Stimulated activated CD8-positive, alpha-beta memory T cell treated with anti-CD3 and anti-CD28 coated beads, Interleukin-12 subunit alpha, Interleukin-12 subunit beta, amount 100 ng/mL, for 1 hour (primary cell): ENCODE data around the gene CCDC124.
"Not testable (repeated sequence)": the region's sequence is repeated elsewhere in the genome, so short reads cannot be mapped to it uniquely, and the experiment has no call there.

ENCODE experiments used
- DNase-seq: peaks from one replicate; pipeline ENCODE4 v3.0.0-alpha.2; 2020; ENCODE audit warnings: low read depth

CCDC124 gene

GRCh38 chr19:17986569-17986968, 53.8 kb downstream of the CCDC124 start:
- not testable (repeated sequence) for DNase-seq

DNA sequence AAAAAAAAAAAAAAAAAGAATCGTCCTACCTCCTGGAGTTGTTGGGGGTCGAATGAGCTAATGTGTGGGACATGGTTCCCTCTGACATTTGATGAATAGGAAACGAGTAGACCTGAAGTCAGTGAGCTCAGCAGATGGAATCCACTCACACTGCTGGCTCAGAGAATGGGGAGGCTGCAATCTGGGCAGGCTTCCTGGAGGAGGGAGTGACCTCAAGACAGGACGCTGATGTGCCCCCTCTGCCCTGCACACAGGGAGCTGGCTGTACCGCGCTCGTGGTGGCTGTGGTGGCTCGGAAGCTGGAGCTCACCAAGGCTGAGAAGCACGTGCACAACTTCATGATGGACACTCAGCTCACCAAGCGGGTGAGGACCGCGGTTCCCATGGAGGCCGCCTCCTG, 55.3 kb downstream of the CCDC124 start:
- no peak for DNase-seq

DNA sequence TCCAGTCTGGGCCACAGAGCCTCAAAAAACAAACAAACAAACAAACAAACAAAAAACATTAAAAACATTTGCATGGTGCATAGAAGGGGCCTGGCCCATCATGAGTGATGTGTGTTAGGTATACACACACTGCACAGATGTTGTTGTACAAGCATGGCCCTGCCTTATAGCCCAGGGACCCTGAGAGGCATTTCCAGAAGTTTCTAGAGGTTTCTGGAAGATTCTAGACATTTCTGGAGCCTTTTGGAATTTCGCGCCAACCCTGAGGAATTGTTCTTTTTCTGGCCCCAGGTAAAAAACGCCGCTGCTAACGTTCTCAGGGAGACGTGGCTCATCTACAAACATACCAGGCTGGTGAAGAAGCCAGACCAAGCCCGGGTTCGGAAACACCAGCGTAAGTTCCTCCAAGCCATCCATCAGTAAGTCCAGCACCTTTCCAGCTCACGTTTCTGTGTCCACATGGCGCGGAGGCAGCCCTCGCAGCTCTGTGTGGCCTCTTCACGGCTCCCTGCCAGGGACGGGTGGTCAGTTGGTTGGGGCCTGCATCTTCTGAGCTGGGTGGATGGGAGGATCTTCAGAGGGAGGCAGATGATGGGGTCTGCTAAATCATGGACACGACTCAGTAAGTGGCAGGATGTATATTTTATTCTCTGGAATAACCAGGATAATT, 56.7 kb downstream of the CCDC124 start:
- DNase-seq = no peak

DNA sequence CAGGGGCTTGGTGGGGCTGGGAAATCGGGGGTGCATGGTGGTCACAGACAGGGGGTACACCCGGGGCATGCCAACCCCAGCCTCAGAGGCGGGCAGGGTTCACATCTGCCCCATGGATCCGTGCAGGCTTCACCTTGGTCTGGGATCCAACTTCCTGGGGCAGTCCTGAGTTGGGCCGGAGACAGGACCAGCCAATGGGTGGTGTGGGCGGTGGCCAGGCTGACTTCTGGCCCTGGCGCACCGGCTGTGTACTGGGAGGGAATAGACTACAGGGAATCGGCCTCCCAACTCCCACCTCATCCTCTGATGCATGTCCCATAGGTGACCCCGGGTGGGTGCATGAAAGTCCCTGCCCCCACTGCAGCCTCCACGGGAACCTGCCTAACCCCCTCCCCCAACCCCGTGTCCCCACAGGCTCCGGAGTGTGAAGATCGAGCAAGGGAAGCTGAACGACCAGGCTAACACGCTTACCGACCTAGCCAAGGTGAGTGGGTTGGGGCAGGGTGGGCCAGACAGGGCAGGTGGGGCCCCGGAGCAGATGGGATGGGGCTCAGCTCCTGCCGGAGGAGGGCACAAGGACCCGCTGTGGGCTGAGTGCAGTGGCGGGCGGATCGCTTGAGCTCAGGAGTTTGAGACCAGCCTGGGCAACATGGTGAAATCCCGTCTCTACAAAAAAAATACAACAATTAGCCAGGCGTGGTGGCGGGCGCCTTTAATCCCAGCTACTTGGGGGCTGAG, 60.4 kb downstream of the CCDC124 start:
- no peak for DNase-seq
